GM10847 (cell line): Measurements from ENCODE around the gene TRAPPC10.

Source experiments
- POLR2A ChIP-seq: IDR thresholded peaks from 2 replicates; pipeline ENCODE4 v1.6.1; 2011; ENCODE audit not compliant: insufficient read length; ENCODE audit errors: extremely low read depth

TRAPPC10 gene

GRCh38 chr21:44058981-44059380 is 46.9 kb downstream of the TRAPPC10 start:
- TF ChIP-seq POLR2A = no peak

DNA sequence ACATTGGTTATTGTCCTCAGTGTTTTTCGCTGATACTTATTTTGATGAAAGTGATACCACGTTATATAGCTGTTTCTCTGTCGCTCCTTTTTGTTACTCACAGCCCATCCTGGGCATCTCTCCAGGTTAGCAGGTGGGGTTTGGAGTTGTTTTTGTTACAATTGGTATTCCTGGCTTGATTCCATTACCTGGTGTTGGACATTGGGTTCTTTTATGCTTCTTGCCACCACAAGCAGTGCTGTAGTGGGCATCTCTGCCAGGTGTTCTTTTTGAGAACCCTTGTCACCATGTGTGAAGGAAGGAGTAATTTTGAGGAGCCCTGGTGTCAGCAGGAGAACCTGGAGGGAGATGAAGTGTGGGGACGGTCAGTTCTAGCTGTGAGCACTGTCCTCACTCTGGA is 47.6 kb downstream of the TRAPPC10 start:
- no peak for TF ChIP-seq POLR2A

- no peak for TF ChIP-seq POLR2A
These were observed 50.3 kb downstream of the TRAPPC10 start for GRCh38 chr21:44062380-44062779.

- no peak for TF ChIP-seq POLR2A
These were observed 51.2 kb downstream of the TRAPPC10 start for GRCh38 chr21:44063151-44063912.

DNA sequence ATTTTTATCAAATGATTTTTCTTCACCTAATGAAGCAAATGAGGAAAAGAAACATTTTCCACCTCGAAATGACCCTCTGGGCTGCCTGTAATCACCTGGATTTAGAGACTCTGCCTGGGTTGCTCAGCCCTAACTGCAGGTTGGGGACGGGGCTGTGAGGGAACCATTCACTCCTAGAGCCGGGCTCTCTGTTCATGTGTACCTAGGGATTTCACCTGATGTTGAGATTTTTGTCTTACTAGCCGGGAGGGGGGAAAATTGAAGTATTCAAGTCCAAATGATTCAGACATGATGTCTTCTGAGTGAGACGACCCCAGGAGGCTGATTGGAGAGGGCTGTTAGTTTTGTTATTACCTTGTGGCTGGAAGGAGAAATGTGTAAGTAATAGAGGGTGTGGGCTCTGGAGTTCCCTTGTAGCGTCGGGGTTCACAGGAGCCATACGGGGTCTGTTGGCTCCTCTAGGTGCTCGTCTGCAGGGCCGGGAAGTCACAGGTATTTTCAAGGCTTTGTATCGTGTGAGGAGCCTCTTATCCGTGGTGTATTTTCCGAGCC is 52.8 kb downstream of the TRAPPC10 start:
- TF ChIP-seq POLR2A = no peak

DNA sequence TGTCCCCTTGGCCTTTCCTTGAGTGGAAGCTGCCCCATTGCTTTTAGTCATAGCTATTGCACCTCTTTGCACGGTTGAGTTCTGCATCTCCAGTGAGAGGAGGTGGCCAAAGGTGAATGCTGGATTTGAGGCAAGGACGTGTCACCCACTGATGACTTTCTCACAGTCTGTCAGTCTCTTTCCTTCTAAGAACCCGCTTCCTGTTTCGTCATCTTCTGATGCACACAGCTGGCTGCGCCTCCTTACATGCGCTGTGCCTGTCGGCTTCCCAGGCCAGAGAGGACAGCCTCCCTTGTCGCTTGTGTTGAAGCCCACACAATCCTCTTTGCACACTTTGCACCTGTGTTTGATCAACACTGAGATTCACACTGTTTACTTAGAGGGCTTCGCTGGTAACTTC is 53.3 kb downstream of the TRAPPC10 start:
- no peak for TF ChIP-seq POLR2A

- no peak for TF ChIP-seq POLR2A
These were observed 54.0 kb downstream of the TRAPPC10 start for GRCh38 chr21:44066116-44066515.

DNA sequence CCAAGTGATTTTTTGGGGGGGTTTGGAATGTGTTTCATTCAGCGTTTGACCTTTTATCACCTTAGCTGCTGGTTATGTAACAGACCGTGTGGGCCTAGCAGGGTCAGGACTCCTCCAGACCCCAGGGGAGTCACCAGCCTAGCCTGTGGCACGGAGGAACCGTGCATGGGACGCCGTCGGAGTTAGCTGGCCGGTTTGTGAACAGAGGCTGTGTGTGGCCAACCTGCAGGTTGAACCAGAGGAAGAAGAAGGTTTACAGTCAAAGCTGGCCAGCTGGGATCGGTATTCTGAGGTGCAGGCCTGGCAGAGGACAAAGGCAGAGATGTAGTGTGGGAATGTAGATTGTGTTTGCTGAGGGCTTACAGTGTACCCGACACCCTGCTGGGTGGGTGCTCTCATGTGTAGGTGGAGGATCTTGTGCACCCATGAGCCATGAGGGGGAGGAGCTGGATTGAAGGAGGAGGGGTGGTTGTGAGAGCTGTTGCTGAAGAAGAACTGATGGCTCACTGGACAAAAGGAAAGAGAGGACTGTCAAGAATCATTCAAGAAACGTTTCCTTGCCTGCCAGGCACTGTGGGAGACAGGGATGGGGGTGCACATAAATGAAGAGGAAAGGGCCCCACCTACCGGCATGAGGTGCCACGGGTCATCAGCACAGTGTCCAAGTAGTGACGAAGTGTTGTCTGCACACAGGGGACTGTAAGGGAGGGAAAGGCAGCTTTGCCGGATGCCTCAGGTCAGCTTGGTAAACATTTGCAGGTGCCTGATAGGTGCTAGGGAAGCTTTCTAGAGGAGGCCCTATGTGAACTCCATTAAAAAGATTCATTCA is 55.1 kb downstream of the TRAPPC10 start:
- TF ChIP-seq POLR2A = no peak

- TF ChIP-seq POLR2A = no peak
These were observed 58.3 kb downstream of the TRAPPC10 start for GRCh38 chr21:44070391-44070790.

GRCh38 chr21:44071359-44072104 is 59.4 kb downstream of the TRAPPC10 start:
- no peak for TF ChIP-seq POLR2A

DNA sequence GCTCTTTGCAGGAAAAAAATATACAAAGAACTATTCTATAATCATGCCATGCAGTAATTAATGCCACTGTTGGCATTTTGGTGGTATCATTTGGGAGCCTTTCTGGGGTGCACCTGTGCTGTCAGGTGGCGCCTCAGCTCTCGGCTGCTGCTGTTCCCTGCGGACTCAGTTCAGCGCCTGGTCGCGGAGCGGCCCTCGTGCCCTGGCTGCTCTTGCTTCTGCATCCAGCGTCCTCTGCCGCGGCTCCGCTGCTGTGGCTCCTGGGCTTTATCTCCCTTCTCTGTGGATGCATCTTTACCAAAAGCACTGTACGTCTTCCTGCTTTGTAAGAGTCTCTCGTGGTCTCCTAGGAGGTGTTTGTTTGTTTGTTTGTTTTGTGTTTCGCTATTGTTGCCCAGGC is 60.0 kb downstream of the TRAPPC10 start:
- no peak for TF ChIP-seq POLR2A

GRCh38 chr21:44074315-44074958 is 62.3 kb downstream of the TRAPPC10 start:
- TF ChIP-seq POLR2A = no peak

DNA sequence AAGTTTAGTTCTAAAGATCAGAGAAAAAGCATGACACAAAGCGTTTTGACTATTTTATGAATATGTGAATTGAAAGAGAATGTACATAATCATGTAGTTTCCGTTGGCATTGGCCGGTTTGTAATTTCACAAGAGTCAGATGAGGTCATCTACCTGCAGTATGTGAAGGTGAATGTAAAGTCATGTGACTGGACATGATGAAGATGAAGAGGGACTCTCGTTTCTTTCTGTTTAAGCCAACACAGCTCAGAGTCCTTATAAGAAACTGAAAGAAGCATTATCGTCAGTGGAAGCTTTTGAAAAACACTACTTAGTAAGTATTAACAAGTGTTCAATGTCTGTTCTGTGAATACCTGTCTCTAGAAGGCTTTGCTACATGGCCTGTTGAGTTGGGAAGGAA is 64.2 kb downstream of the TRAPPC10 start:
- TF ChIP-seq POLR2A = no peak

DNA sequence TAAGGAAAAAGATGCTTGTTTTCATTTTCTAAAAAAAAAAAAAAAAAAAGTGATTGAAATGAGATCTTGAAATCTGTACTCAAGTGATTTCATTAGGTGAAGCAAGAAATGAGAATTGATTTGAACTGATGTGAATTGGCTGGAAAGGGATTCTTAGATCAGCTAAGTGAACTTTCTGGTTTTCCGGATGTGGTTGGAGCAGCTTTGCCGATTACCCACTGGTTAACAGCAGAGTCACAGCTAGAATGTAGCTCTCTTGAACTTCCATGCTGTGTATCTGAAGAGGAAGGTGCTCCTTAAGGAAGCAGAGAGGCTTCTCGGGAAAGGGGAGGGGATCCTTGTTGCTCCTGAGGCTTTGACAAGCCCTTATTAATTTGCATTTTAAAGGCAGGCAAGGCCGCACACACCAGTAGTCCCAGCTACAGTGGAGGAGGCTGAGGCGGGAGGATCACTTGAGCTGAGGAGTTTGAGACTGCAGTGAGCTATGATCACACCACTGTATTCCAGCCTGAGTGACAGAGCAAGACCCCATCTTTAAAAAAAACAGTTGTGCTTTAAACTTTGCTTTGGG is 66.4 kb downstream of the TRAPPC10 start:
- TF ChIP-seq POLR2A = no peak

DNA sequence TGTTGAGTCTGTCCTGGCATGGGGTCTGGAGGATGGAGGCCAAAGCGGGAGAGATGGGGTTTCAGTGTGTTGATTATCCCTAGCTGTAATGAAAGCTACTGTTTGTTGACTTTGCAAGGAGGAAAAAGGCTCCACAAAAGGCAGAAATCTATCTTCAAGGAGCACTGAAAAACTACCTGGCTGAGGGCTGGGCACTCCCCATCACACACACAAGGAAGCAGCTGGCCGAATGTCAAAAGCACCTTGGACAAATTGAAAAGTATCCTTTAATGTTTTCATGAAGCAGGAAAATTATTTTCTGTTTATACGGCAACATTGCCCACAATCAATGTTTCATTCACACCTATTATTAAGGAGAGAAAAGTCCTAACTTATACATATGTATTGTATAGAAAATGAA is 67.3 kb downstream of the TRAPPC10 start:
- TF ChIP-seq POLR2A = no peak
